ENCODE results near the gene CA10. TPM values are rescaled to one million over a fixed set of nuclear protein-coding genes. Genes with fewer than 3 reads are reported as not detected.

Gene CA10
- total and polyA plus RNA-seq, 5 experiments from 2014 or later, result not detected

GRCh38 chr17:51778842-51779241 lies 379.7 kb downstream of the CA10 start:
- DNase-seq, result no peak
- H3K4me1 Mint-ChIP-seq, result no peaks in the 10 kb centered on the region
- peaks cover 1 to 46% (median 5%) of the 10 kb centered on the region in 5 donors for H3K27me3 Mint-ChIP-seq
- ATAC-seq, result no peak
- H3K36me3 Mint-ChIP-seq, result no peaks in the 10 kb centered on the region
- H3K4me3 Mint-ChIP-seq, result no peak overlapping the region
- H3K27ac Mint-ChIP-seq, result no peak overlapping the region
- H3K9me3 Mint-ChIP-seq, result peaks cover 0 to 4% (median 0%) of the 10 kb centered on the region in 9 donors
- POLR2A ChIA-PET, result no interaction called here

GRCh38 chr17:51770027-51770759 lies 388.3 kb downstream of the CA10 start:
- H3K27me3 Mint-ChIP-seq, result peaks cover 8 to 39% (median 12%) of the 10 kb centered on the region in 5 donors
- no peak for DNase-seq
- H3K36me3 Mint-ChIP-seq, result no peaks in the 10 kb centered on the region
- no peak for ATAC-seq
- no peaks in the 10 kb centered on the region for H3K9me3 Mint-ChIP-seq
- POLR2A ChIA-PET, result no interaction called here
- H3K4me3 Mint-ChIP-seq, result no peak overlapping the region
- no peaks in the 10 kb centered on the region for H3K4me1 Mint-ChIP-seq
- H3K27ac Mint-ChIP-seq, result no peak overlapping the region

GRCh38 chr17:51769231-51769630 lies 389.3 kb downstream of the CA10 start:
- Mint-ChIP-seq H3K27ac (no peak overlapping the region), H3K27me3 (peaks cover 10 to 43% (median 19%) of the 10 kb centered on the region in 5 donors), H3K4me3 (no peak overlapping the region), H3K36me3 (no peaks in the 10 kb centered on the region), H3K9me3 (no peaks in the 10 kb centered on the region), H3K4me1 (no peaks in the 10 kb centered on the region)
- no peak for DNase-seq
- ATAC-seq, result no peak
- POLR2A ChIA-PET, result no interaction called here

GRCh38 chr17:51768706-51769105 lies 389.8 kb downstream of the CA10 start:
- H3K27ac Mint-ChIP-seq, result no peak overlapping the region
- H3K4me3 Mint-ChIP-seq, result no peak overlapping the region
- ATAC-seq (no peak), DNase-seq (no peak)
- H3K9me3 Mint-ChIP-seq, result no peaks in the 10 kb centered on the region
- H3K4me1 Mint-ChIP-seq, result no peaks in the 10 kb centered on the region
- H3K27me3 Mint-ChIP-seq, result peaks cover 12 to 48% (median 22%) of the 10 kb centered on the region in 5 donors
- POLR2A ChIA-PET, result no interaction called here
- H3K36me3 Mint-ChIP-seq, result no peaks in the 10 kb centered on the region

GRCh38 chr17:51767287-51767686 lies 391.2 kb downstream of the CA10 start:
- no peak for DNase-seq
- Mint-ChIP-seq H3K4me3 (no peak overlapping the region), H3K36me3 (no peaks in the 10 kb centered on the region), H3K9me3 (no peaks in the 10 kb centered on the region), H3K27me3 (peaks cover 19 to 60% (median 28%) of the 10 kb centered on the region in 5 donors), H3K27ac (no peak overlapping the region), H3K4me1 (no peaks in the 10 kb centered on the region)
- POLR2A ChIA-PET, result no interaction called here
- no peak for ATAC-seq

GRCh38 chr17:51765282-51766135 lies 393.0 kb downstream of the CA10 start:
- peaks cover 23 to 64% (median 30%) of the 10 kb centered on the region in 5 donors for H3K27me3 Mint-ChIP-seq
- H3K4me1 Mint-ChIP-seq, result no peaks in the 10 kb centered on the region
- H3K27ac Mint-ChIP-seq, result no peak overlapping the region
- H3K4me3 Mint-ChIP-seq, result no peak overlapping the region
- POLR2A ChIA-PET, result no interaction called here
- no peaks in the 10 kb centered on the region for H3K36me3 Mint-ChIP-seq
- no peak for DNase-seq
- no peaks in the 10 kb centered on the region for H3K9me3 Mint-ChIP-seq
- no peak for ATAC-seq

- H3K36me3 Mint-ChIP-seq, result no peaks in the 10 kb centered on the region
- no peaks in the 10 kb centered on the region for H3K4me1 Mint-ChIP-seq
- ATAC-seq (peak; percentile 53 to 62), DNase-seq (peak in 8 of 10 donors; percentile 2 to 42 (median 14))
- H3K27ac Mint-ChIP-seq, result no peak overlapping the region
- POLR2A ChIA-PET, result no interaction called here
- H3K9me3 Mint-ChIP-seq, result no peaks in the 10 kb centered on the region
- no peak overlapping the region for H3K4me3 Mint-ChIP-seq
- peaks cover 23 to 66% (median 32%) of the 10 kb centered on the region in 5 donors for H3K27me3 Mint-ChIP-seq
Observed at GRCh38 chr17:51764387-51764971, 394.0 kb downstream of the CA10 start.

- Mint-ChIP-seq H3K27ac (no peak overlapping the region), H3K4me1 (no peaks in the 10 kb centered on the region), H3K27me3 (peaks cover 21 to 68% (median 31%) of the 10 kb centered on the region in 5 donors), H3K36me3 (no peaks in the 10 kb centered on the region), H3K4me3 (no peak overlapping the region), H3K9me3 (no peaks in the 10 kb centered on the region)
- POLR2A ChIA-PET, result no interaction called here
- DNase-seq (no peak), ATAC-seq (no peak)
Observed at GRCh38 chr17:51763058-51763457, 395.5 kb downstream of the CA10 start.

GRCh38 chr17:51761105-51761504 lies 397.4 kb downstream of the CA10 start:
- Mint-ChIP-seq H3K4me3 (no peak overlapping the region), H3K27ac (no peak overlapping the region), H3K36me3 (no peaks in the 10 kb centered on the region), H3K9me3 (no peaks in the 10 kb centered on the region), H3K27me3 (peaks cover 17 to 64% (median 29%) of the 10 kb centered on the region in 5 donors), H3K4me1 (no peaks in the 10 kb centered on the region)
- no peak for DNase-seq
- POLR2A ChIA-PET, result no interaction called here
- no peak for ATAC-seq

- H3K27ac Mint-ChIP-seq, result no peak overlapping the region
- ATAC-seq, result no peak
Observed at GRCh38 chr17:51759260-51759659, 399.3 kb downstream of the CA10 start.

GRCh38 chr17:51751072-51751471 lies 407.4 kb downstream of the CA10 start:
- Mint-ChIP-seq H3K4me1 (no peaks in the 10 kb centered on the region), H3K36me3 (no peaks in the 10 kb centered on the region), H3K27ac (no peak overlapping the region), H3K9me3 (no peaks in the 10 kb centered on the region), H3K4me3 (no peak overlapping the region), H3K27me3 (peaks cover 0 to 3% (median 0%) of the 10 kb centered on the region in 5 donors)
- POLR2A ChIA-PET, result no interaction called here
- DNase-seq (no peak), ATAC-seq (no peak)

More at GRCh38 chr17:51759260-51759659, 399.3 kb downstream of the CA10 start:
- Mint-ChIP-seq H3K36me3 (no peaks in the 10 kb centered on the region), H3K9me3 (no peaks in the 10 kb centered on the region), H3K4me1 (no peaks in the 10 kb centered on the region), H3K4me3 (no peak overlapping the region), H3K27me3 (peaks cover 13 to 50% (median 21%) of the 10 kb centered on the region in 5 donors)
- no peak for DNase-seq
- POLR2A ChIA-PET, result no interaction called here

- ATAC-seq (no peak), DNase-seq (no peak)
- Mint-ChIP-seq H3K27ac (no peak overlapping the region), H3K4me1 (no peaks in the 10 kb centered on the region), H3K36me3 (no peaks in the 10 kb centered on the region), H3K9me3 (no peaks in the 10 kb centered on the region), H3K4me3 (no peak overlapping the region), H3K27me3 (peaks cover 0 to 3% (median 0%) of the 10 kb centered on the region in 5 donors)
- POLR2A ChIA-PET, result no interaction called here
Observed at GRCh38 chr17:51748749-51749604, 409.5 kb downstream of the CA10 start.

Data from naive thymus-derived CD8-positive, alpha-beta T cell (primary cell).